PC-9 (cell line): ENCODE data around the gene SNX13. TPM values are rescaled to one million over a fixed set of nuclear protein-coding genes. Genes with fewer than 3 reads are reported as not detected.

ENCODE experiments used
- BruUV-seq: library from RNA; stranded (reverse); fragments of 400-500 nt; replicated peaks from 2 replicates; lab custom pipeline; 2021; lab: Mats Ljungman, UMichigan
- CTCF ChIA-PET: fragments of 300-600 bp; sonication (Branson Sonifier 250); formaldehyde crosslinking; loops from one replicate; lab custom pipeline; 2022; ENCODE audit warnings: antibody characterized with exemption; lab: Charles Lee
- POLR2A ChIA-PET: fragments of 300-600 bp; sonication (Branson Sonifier 250); formaldehyde crosslinking; loops from one replicate; lab custom pipeline; 2022; ENCODE audit warnings: antibody characterized with exemption; ENCODE audit not compliant: unreplicated experiment; lab: Charles Lee
- DNase-seq, 2 experiments: peaks; one replicate each; pipeline versions ENCODE4 v3.0.0 to v3.0.0-alpha.2; 2015 to 2022; ENCODE audit warnings: mixed read lengths in 1 of 2
- H2AFZ ChIP-seq: fragments of 200-600 bp; sonication (generic); 2 replicates; pipeline ENCODE4 v1.8.1; 2017; ENCODE audit warnings: antibody characterized with exemption
- H3F3A ChIP-seq: fragments of 200-600 bp; sonication (generic); 2 replicates; pipeline ENCODE4 v1.8.1; 2017; ENCODE audit warnings: antibody characterized with exemption, mild to moderate bottlenecking, low read depth; ENCODE audit not compliant: insufficient read depth
- H3K27ac ChIP-seq: fragments of 200-600 bp; sonication (generic); 2 replicates; pipeline ENCODE4 v1.6.1; 2016; ENCODE audit warnings: mixed run types
- H3K27me3 ChIP-seq: fragments of 200-600 bp; sonication (generic); 2 replicates; pipeline ENCODE4 v1.6.1; 2016; ENCODE audit warnings: low read depth, mixed run types; ENCODE audit not compliant: insufficient read depth
- H3K36me3 ChIP-seq: fragments of 200-600 bp; sonication (generic); 2 replicates; pipeline ENCODE4 v1.6.1; 2016; ENCODE audit warnings: low read depth, mixed run types
- H3K4me1 ChIP-seq: fragments of 200-600 bp; sonication (generic); replicated peaks from 2 replicates; pipeline ENCODE4 v1.6.1; 2016; ENCODE audit warnings: mixed run types; ENCODE audit not compliant: insufficient read depth
- H3K4me2 ChIP-seq: fragments of 200-600 bp; sonication (generic); 2 replicates; pipeline ENCODE4 v1.6.1; 2017; ENCODE audit warnings: mixed run types
- H3K4me3 ChIP-seq: fragments of 200-600 bp; sonication (generic); 2 replicates; pipeline ENCODE4 v1.6.1; 2016; ENCODE audit warnings: mixed run types
- H3K79me2 ChIP-seq: fragments of 200-600 bp; sonication (generic); 2 replicates; pipeline ENCODE4 v1.6.1; 2017; ENCODE audit warnings: low read depth, mixed run types
- H3K9me2 ChIP-seq: fragments of 200-600 bp; sonication (generic); 2 replicates; pipeline ENCODE4 v1.8.1; 2017; ENCODE audit warnings: mild to moderate bottlenecking; ENCODE audit not compliant: insufficient read depth
- H3K9me3 ChIP-seq: fragments of 200-600 bp; sonication (generic); 2 replicates; pipeline ENCODE4 v1.8.1; 2016; ENCODE audit warnings: low read depth; ENCODE audit not compliant: insufficient read depth
- H4K20me1 ChIP-seq: fragments of 200-600 bp; sonication (generic); 2 replicates; pipeline ENCODE4 v1.8.1; 2017; ENCODE audit not compliant: insufficient read depth
- EZH2 ChIP-seq: fragments of 200-600 bp; sonication (generic); IDR thresholded peaks from 2 replicates; pipeline ENCODE4 v1.8.0; 2017; ENCODE audit warnings: antibody characterized with exemption, low read depth
- intact Hi-C: fragments of 100-400 bp; cut with micrococcal nuclease; formaldehyde crosslinking; loops from one replicate; pipeline ENCODE4 v1.10.0; 2022; ENCODE audit not compliant: unreplicated experiment
- total RNA-seq: library from RNA; stranded (reverse); gene quantifications from 2 replicates; pipeline ENCODE4 v1.2.3, GENCODE V29; 2021
- TF ChIP-seq, protein P1 (sequence below): fragments of 200-600 bp; sonication (generic); conservative IDR thresholded peaks from 2 replicates; pipeline ENCODE4 v1.6.1; 2017; ENCODE audit warnings: mixed run types, antibody characterized with exemption, mild to moderate bottlenecking, moderate library complexity

SNX13 gene
- total RNA-seq, 1 experiment from 2014 or later = 56.3 TPM

DNA sequence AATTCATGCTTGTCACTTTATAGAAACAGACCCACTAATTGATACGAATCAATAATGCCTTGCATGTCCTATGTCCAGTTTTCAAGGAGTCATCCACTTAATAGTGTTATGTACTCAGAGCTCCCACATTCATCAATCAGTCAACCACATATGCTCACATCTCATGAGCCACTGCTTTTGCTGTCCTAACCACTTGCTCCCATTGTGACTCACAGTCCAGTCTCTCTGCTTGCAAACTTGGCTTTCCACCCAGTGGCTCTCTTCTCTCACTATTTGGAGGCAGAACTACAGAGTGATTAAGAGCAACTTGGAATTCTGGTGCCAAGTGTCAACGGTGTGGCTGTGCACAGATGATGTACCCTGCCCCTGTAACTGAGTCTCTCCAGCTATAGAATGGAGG lies 166.0 kb downstream of the SNX13 start:
- Histone ChIP-seq H3K79me2 (no peaks in the 10 kb centered on the region), H2AFZ (no peak overlapping the region), H3K4me1 (peaks cover 24% of the 10 kb centered on the region), H3K9me3 (peaks cover 5% of the 10 kb centered on the region; the same call in 1 of the 2 replicates), H3K4me3 (no peak overlapping the region), H4K20me1 (no peaks in the 10 kb centered on the region), H3F3A (peaks cover 26% of the 10 kb centered on the region), H3K27me3 (no peaks in the 10 kb centered on the region), H3K36me3 (no peaks in the 10 kb centered on the region), H3K9me2 (no peaks in the 10 kb centered on the region), H3K27ac (no peak overlapping the region), H3K4me2 (no peak overlapping the region)
- intact Hi-C loops = loop anchor here (10.0 kb wide), 4 partner anchors 171 to 1069 kb away; partner anchors contain the start of gene SNX13
- DNase-seq = peak in 1 of 2 experiments; percentile 73
- ChIA-PET POLR2A (no interaction called here), CTCF (no interaction called here)
- BruUV-seq = no TSS peak
- TF ChIP-seq EZH2 = no peak
- TF ChIP-seq, protein P1, sequence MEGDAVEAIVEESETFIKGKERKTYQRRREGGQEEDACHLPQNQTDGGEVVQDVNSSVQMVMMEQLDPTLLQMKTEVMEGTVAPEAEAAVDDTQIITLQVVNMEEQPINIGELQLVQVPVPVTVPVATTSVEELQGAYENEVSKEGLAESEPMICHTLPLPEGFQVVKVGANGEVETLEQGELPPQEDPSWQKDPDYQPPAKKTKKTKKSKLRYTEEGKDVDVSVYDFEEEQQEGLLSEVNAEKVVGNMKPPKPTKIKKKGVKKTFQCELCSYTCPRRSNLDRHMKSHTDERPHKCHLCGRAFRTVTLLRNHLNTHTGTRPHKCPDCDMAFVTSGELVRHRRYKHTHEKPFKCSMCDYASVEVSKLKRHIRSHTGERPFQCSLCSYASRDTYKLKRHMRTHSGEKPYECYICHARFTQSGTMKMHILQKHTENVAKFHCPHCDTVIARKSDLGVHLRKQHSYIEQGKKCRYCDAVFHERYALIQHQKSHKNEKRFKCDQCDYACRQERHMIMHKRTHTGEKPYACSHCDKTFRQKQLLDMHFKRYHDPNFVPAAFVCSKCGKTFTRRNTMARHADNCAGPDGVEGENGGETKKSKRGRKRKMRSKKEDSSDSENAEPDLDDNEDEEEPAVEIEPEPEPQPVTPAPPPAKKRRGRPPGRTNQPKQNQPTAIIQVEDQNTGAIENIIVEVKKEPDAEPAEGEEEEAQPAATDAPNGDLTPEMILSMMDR = no peak

DNA sequence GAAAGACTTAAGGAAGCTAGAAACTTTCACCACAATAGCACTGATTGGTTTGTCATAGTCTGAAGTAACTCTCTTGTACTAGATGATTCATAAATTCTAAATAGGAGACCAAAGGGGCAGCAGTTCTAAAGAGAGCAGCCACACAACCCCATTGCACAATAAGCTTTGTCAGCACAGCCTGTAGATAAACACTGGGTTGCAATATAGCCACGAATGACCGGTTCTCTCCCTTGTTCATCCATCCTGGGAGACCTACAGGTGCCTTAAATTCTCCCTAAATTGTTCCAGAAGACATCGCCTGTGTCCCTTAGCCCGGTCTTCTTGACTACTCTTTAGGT lies 167.0 kb downstream of the SNX13 start:
- Histone ChIP-seq H3K9me3 (peaks cover 5% of the 10 kb centered on the region; the same call in 1 of the 2 replicates), H3K27me3 (no peaks in the 10 kb centered on the region), H3K9me2 (no peaks in the 10 kb centered on the region), H3K4me3 (no peak overlapping the region), H3F3A (peaks cover 26% of the 10 kb centered on the region), H3K4me1 (peaks cover 24% of the 10 kb centered on the region), H3K79me2 (no peaks in the 10 kb centered on the region), H3K27ac (peak overlapping the region; percentile 26), H2AFZ (no peak overlapping the region), H4K20me1 (no peaks in the 10 kb centered on the region), H3K36me3 (no peaks in the 10 kb centered on the region), H3K4me2 (peak overlapping the region; percentile 7; the same call in 1 of the 2 replicates)
- CTCF ChIA-PET = interaction anchor here (0.5 to 0.7 kb wide), 3 partner anchors 76 to 323 kb away, joined by 3 read pairs; no protein-coding TSS in a partner anchor
- no peak for TF ChIP-seq EZH2
- TF ChIP-seq, protein P1 = no peak
- POLR2A ChIA-PET = interaction anchor here (0.6 to 0.7 kb wide), 3 partner anchors 17 to 1352 kb away, joined by 3 to 16 read pairs (median 6); partner anchors contain the start of gene CRPPA
- peak in 1 of 2 experiments; percentile 87 for DNase-seq
- BruUV-seq = no TSS peak
- intact Hi-C loops = loop anchor here (10.0 kb wide), 4 partner anchors 172 to 1068 kb away; partner anchors contain the start of gene SNX13

DNA sequence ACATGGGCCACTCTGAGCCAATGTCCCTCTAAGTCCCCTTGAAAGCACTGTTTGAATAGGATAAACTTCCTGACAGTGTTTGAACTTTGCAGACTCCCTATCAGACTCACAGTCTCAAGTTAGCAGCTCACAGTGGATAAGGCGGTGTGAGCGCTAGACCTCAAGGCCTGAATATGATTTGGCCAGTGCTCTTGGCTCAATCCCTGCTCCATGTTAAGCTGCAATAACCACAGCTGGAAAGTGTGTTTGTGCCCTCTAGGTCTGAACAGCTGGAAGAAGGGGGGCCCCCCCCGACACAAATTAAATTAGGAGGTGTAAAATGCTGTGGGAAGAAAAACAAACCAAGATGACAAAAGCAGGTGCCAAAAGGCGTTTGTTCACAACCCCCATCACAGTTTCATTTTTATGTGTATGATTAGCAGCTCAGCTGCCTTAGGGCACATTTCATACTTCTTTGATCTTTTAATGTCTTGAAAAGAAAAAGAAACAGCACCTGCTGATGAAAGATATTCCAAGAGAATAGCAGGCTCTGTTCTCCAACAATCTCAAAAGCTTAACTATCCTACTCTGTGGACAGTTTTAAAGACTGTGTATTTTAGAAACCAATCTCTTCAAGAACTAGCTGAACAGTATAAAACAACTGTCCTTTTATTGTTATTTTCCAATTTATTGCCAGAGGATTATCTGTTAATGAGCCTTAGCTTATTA lies 167.6 kb downstream of the SNX13 start:
- Histone ChIP-seq H3K4me2 (peak overlapping the region; percentile 7; the same call in 1 of the 2 replicates), H4K20me1 (no peaks in the 10 kb centered on the region), H3F3A (peaks cover 26% of the 10 kb centered on the region), H3K9me2 (no peaks in the 10 kb centered on the region), H3K79me2 (no peaks in the 10 kb centered on the region), H3K9me3 (peaks cover 5% of the 10 kb centered on the region; the same call in 1 of the 2 replicates), H3K27me3 (no peaks in the 10 kb centered on the region), H3K27ac (peak overlapping the region; percentile 26), H2AFZ (no peak overlapping the region), H3K4me3 (no peak overlapping the region), H3K36me3 (no peaks in the 10 kb centered on the region), H3K4me1 (peaks cover 24% of the 10 kb centered on the region)
- no TSS peak for BruUV-seq
- intact Hi-C loops = loop anchor here (10.0 kb wide), 4 partner anchors 172 to 1068 kb away; partner anchors contain the start of gene SNX13
- no peak for DNase-seq
- ChIA-PET CTCF (interaction anchor here (0.5 to 0.7 kb wide), 3 partner anchors 77 to 324 kb away, joined by 3 read pairs; no protein-coding TSS in a partner anchor), POLR2A (interaction anchor here (0.6 to 0.7 kb wide), 4 partner anchors 17 to 1351 kb away, joined by 3 to 16 read pairs (median 5); partner anchors contain the start of gene CRPPA)
- TF ChIP-seq, protein P1 = no peak
- TF ChIP-seq EZH2 = no peak
